GM12891 (cell line): ENCODE results near the gene FHIT.

Experiments
- PAX5 ChIP-seq: IDR thresholded peaks from 2 replicates; pipeline ENCODE4 v1.6.1; 2011; ENCODE audit warnings: low read length, moderate library complexity, mild to moderate bottlenecking; ENCODE audit not compliant: insufficient read depth, severe bottlenecking
- POLR2A ChIP-seq: IDR thresholded peaks from 2 replicates; pipeline ENCODE4 v1.6.1; 2011; ENCODE audit warnings: low read depth, low read length, control low read depth
- POLR2AphosphoS5 ChIP-seq: IDR thresholded peaks from 2 replicates; pipeline ENCODE4 v1.6.1; 2011; ENCODE audit warnings: low read depth, low read length, control low read depth
- POU2F2 ChIP-seq: IDR thresholded peaks from 2 replicates; pipeline ENCODE4 v1.6.1; 2011; ENCODE audit warnings: low read depth, mild to moderate bottlenecking, control low read depth, low read length, moderate library complexity
- SPI1 ChIP-seq: IDR thresholded peaks from 2 replicates; pipeline ENCODE4 v1.6.1; 2011; ENCODE audit warnings: low read depth, low read length, control low read depth
- TAF1 ChIP-seq: IDR thresholded peaks from 2 replicates; pipeline ENCODE4 v1.6.1; 2011; ENCODE audit warnings: low read depth, low read length, control low read depth

DNA sequence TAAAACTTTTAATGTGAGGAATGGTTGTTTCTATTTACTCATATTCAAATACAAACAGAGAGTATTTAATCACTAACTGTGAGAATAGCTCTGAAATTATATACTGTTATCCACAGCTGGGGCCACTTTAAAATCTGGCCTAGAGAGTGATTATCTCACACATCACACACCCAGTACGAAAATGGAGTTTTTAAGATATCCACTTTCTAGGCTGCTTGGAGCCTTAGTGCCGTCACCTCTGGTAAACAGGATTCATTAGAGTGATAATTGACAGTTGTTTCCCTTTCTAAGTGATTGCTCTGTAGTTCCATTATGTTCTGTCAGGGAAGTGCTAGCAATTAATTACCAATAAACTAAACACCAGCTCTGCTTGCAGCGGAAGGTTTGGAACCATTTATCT, 942.4 kb downstream of the FHIT start:
- TF ChIP-seq POLR2A (no peak), POLR2AphosphoS5 (no peak), POU2F2 (no peak), TAF1 (no peak), PAX5 (no peak), SPI1 (no peak)
